ENCODE data around the gene INPP5B.
"Not testable (repeated sequence)": the region's sequence is repeated elsewhere in the genome, so short reads cannot be mapped to it uniquely, and the experiment has no call there.

Gene INPP5B

GRCh38 chr1:37946703-37947360, at the start of gene INPP5B:
Gene INPP5B (minus strand): TSS chr1:37947053. CDS start chr1:37946308, 745 bp downstream.
- no peak for DNase-seq

- DNase-seq, result no peak
Observed at GRCh38 chr1:37995751-37996345, 49.0 kb upstream of the INPP5B start.

GRCh38 chr1:37994886-37995566, 48.2 kb upstream of the INPP5B start:
- no peak for DNase-seq

- DNase-seq, result no peak
Observed at GRCh38 chr1:37989361-37989930, 42.6 kb upstream of the INPP5B start.

GRCh38 chr1:37987679-37988078, 40.8 kb upstream of the INPP5B start:
- no peak for DNase-seq

GRCh38 chr1:37983546-37983945, 36.7 kb upstream of the INPP5B start:
- DNase-seq, result no peak

GRCh38 chr1:37978541-37978940, 31.7 kb upstream of the INPP5B start:
- no peak for DNase-seq

GRCh38 chr1:37975083-37975482, 28.2 kb upstream of the INPP5B start:
- peak; percentile 6 for DNase-seq

- DNase-seq, result no peak
Observed at GRCh38 chr1:37974567-37974966, 27.7 kb upstream of the INPP5B start.

- not testable (repeated sequence) for DNase-seq
Observed at GRCh38 chr1:37973684-37974083, 26.8 kb upstream of the INPP5B start.

- DNase-seq, result no peak
Observed at GRCh38 chr1:37965301-37965700, 18.4 kb upstream of the INPP5B start.

GRCh38 chr1:37964106-37964505, 17.3 kb upstream of the INPP5B start:
- not testable (repeated sequence) for DNase-seq

- no peak for DNase-seq
Observed at GRCh38 chr1:37958690-37959089, 11.8 kb upstream of the INPP5B start.

GRCh38 chr1:37955685-37956084, 8.8 kb upstream of the INPP5B start:
- no peak for DNase-seq

- DNase-seq, result peak; percentile 41
Observed at GRCh38 chr1:37954316-37954971, 7.6 kb upstream of the INPP5B start.

GRCh38 chr1:37952738-37953137, 5.9 kb upstream of the INPP5B start:
- DNase-seq, result no peak

GRCh38 chr1:37951783-37952624, 5.2 kb upstream of the INPP5B start:
- no peak for DNase-seq

- no peak for DNase-seq
Observed at GRCh38 chr1:37951041-37951782, 4.4 kb upstream of the INPP5B start.

GRCh38 chr1:37949524-37950152, 2.8 kb upstream of the INPP5B start:
- no peak for DNase-seq

GRCh38 chr1:37948841-37949240, 2.0 kb upstream of the INPP5B start:
- no peak for DNase-seq

- DNase-seq, result no peak
Observed at GRCh38 chr1:37948166-37948565, 1.3 kb upstream of the INPP5B start.
